ENCODE data around the gene RRBP1. TPM values are rescaled to one million over a fixed set of nuclear protein-coding genes. Genes with fewer than 3 reads are reported as not detected.

RRBP1 gene
- total RNA-seq, 2 donors from 2014 or later, result 313 to 511 TPM

- peaks cover 92% of the 10 kb centered on the region for H3K4me1 ChIP-seq
- H3K27ac ChIP-seq, result peak overlapping the region in 3 of 4 donors; percentile 60 to 77 (median 73)
- DNase-seq, result peak in 2 of 4 donors; percentile 10 to 11
These were observed 19.0 kb downstream of the RRBP1 start for GRCh38 chr20:17663040-17663399.

DNA sequence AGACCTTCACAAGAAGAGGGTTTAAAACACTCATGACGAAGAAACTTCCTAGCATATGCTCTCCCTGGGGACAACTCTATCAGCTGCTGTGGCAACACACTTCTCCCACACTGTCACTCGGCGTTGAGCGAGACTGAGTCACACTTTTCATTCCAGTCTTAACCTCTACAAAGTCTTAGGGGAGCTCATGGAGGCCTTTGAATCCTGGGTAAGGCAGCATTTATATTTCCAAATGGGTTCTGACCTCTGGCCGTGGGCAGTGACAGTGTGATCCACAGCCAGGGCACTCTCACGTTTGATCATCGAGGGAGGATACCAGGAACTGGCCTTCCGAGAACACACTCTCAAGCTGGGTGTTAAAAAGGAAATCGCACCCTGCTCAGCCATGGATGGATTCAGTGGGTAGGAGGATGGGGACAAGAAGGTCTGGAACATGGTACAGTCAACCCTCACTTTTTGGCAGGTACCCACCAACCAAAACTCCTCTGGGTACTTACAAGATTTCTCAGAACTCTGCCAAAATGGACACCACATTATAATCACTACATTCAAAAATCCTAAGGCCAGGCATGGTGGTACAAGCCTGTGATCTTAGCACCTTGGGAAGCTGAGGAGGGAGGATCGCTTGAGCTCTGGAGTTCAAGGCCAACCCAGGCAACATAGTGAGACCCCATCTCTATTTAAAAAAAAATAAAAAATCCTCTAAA, 19.6 kb downstream of the RRBP1 start:
- Histone ChIP-seq H3K9me3 (no peaks in the 10 kb centered on the region), H3K4me1 (peaks cover 94% of the 10 kb centered on the region), H3K36me3 (replicated peaks in 1 of 2; ENCODE audit: insufficient read depth in 1 of 2, low read depth in 2 of 2) (peaks cover 6 to 16% of the 10 kb centered on the region in 2 donors), H3K27ac (peak overlapping the region; percentile 58 to 77 (median 66)), H3K4me3 (no peak overlapping the region), H3K27me3 (no peaks in the 10 kb centered on the region)
- ATAC-seq (peak; percentile 78), DNase-seq (peak; percentile 65 to 84 (median 77))
- TF ChIP-seq CTCF (IDR thresholded peaks at IDR 0.05), result no peak
- TF ChIP-seq POLR2A (IDR thresholded peaks at IDR 0.05), result no peak
- 14 to 26% methylated on average over 8 to 10 of the region's 10 CpGs for WGBS, 2 donors
- intact Hi-C loops (cut with DNase I), result no loop called here

More at GRCh38 chr20:17663040-17663399, 19.0 kb downstream of the RRBP1 start:
- no peaks in the 10 kb centered on the region for H3K27me3 ChIP-seq
- no peak overlapping the region for H3K4me3 ChIP-seq
- TF ChIP-seq POLR2A (IDR thresholded peaks at IDR 0.05) (no peak), CTCF (IDR thresholded peaks at IDR 0.05) (no peak)
- ATAC-seq, result no peak
- peaks cover 7 to 16% of the 10 kb centered on the region in 2 donors for H3K36me3 ChIP-seq (replicated peaks in 1 of 2; ENCODE audit: insufficient read depth in 1 of 2, low read depth in 2 of 2)
- intact Hi-C loops (cut with DNase I), result no loop called here
- 38 to 49% methylated on average over 13 of the region's 13 CpGs for WGBS, 2 donors
- H3K9me3 ChIP-seq, result no peaks in the 10 kb centered on the region

DNA sequence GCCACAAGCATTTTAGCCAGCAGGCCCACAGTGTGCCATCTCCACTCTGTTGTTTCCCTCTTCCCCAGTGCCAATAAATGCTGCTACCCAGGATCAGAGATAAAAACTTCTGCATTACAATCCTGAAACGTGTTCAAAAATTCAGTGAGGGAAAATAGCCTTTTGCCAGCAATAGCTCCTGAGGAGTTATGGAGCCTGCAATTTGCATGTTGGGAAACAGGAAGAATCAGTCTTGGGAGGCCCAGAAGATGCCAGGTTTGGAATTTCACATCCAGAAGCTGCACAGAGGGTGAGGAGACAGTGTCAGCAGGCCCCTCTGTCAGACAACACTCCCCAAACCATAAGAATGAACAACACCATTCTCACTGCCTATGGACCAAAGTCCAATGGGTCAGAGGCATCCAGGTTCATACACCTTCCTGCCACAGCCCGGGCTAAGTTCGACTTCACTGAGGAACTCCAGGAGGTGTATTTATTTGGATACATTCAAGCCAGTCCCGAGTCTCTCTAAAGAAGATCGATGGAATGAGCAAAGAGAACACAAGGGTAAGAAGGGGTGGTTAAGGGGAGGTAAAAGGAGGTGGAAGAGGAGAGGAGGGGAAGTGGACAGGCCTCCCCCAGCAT, 20.8 kb downstream of the RRBP1 start:
- intact Hi-C loops (cut with DNase I), result no loop called here
- ATAC-seq (no peak), DNase-seq (peak in 3 of 4 donors; percentile 7 to 10 (median 8))
- 18 to 22% methylated on average over 5 of the region's 5 CpGs for WGBS, 2 donors
- TF ChIP-seq POLR2A (IDR thresholded peaks at IDR 0.05) (no peak), CTCF (IDR thresholded peaks at IDR 0.05) (no peak)
- Histone ChIP-seq H3K27ac (peak overlapping the region; percentile 60 to 77 (median 75)), H3K27me3 (no peaks in the 10 kb centered on the region), H3K4me1 (peaks cover 92% of the 10 kb centered on the region), H3K4me3 (no peak overlapping the region), H3K36me3 (replicated peaks in 1 of 2; ENCODE audit: insufficient read depth in 1 of 2, low read depth in 2 of 2) (peaks cover 4 to 16% of the 10 kb centered on the region in 2 donors), H3K9me3 (no peaks in the 10 kb centered on the region)

DNA sequence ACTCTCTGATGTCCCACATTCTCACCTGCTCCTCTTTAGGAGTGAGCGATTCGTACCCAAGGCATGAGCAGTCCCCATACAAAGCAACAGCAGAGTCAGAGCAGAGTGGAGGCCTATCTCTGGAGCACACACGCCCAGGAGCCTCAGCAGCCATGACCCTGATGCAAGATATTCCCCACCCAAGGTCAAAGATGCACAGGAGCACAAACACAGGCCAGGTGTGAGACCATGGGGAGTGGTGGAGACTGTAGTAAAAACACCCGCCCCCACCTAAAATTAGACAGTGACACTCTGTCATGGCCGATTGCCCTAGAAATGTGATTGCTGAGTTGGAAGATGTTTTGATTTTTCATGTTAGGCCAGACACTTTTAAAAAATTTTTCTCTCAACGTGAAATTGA, 21.4 kb downstream of the RRBP1 start:
- peak in 3 of 4 donors; percentile 2 to 8 (median 3) for DNase-seq
- Histone ChIP-seq H3K27ac (peak overlapping the region; percentile 60 to 77 (median 75)), H3K27me3 (no peaks in the 10 kb centered on the region), H3K36me3 (replicated peaks in 1 of 2; ENCODE audit: insufficient read depth in 1 of 2, low read depth in 2 of 2) (peaks cover 8 to 16% of the 10 kb centered on the region in 2 donors), H3K9me3 (no peaks in the 10 kb centered on the region), H3K4me3 (no peak overlapping the region), H3K4me1 (peaks cover 91% of the 10 kb centered on the region)
- TF ChIP-seq CTCF (IDR thresholded peaks at IDR 0.05) (no peak), POLR2A (IDR thresholded peaks at IDR 0.05) (no peak)
- intact Hi-C loops (cut with DNase I), result no loop called here
- 49 to 50% methylated on average over 6 of the region's 6 CpGs for WGBS, 2 donors
- no peak for ATAC-seq

Measured in body of pancreas (tissue), 4 donors.